HepG2 (cell line): ENCODE measurements around the gene FNDC8. TPM values are rescaled to one million over a fixed set of nuclear protein-coding genes. Genes with fewer than 3 reads are reported as not detected.

Experiments used
- AGO2 ChIP-seq: fragments of 200-400 bp; formaldehyde crosslinking; optimal IDR thresholded peaks from 2 replicates; pipeline ENCODE3; 2017; ENCODE audit warnings: mild to moderate bottlenecking, low read depth, low read length, moderate library complexity
- AHR ChIP-seq: IDR thresholded peaks from 2 replicates; pipeline ENCODE4 v1.6.1; 2018; ENCODE audit warnings: missing genetic modification reagents, missing compliant biosample characterization
- ATF7-NPFF ChIP-seq: sonication (generic); formaldehyde crosslinking; IDR thresholded peaks from 2 replicates; pipeline ENCODE4 v1.8.1; 2023; ENCODE audit warnings: mild to moderate bottlenecking, low read depth, missing genetic modification reagents, moderate library complexity
- CENPX ChIP-seq: sonication (generic); formaldehyde crosslinking; IDR thresholded peaks from 2 replicates; pipeline ENCODE4 v1.9.0; 2021; ENCODE audit warnings: mild to moderate bottlenecking, missing genetic modification reagents, moderate library complexity
- GLI4 ChIP-seq: sonication (generic); formaldehyde crosslinking; IDR thresholded peaks from 2 replicates; pipeline ENCODE4 v1.5.1; 2020; ENCODE audit warnings: missing genetic modification reagents, mild to moderate bottlenecking, moderate library complexity, borderline replicate concordance
- ISL2 ChIP-seq: sonication (generic); formaldehyde crosslinking; IDR thresholded peaks from 2 replicates; pipeline ENCODE4 v1.5.0; 2020; ENCODE audit warnings: missing genetic modification reagents
- KDM1A ChIP-seq: IDR thresholded peaks from 2 replicates; pipeline ENCODE4 v1.6.1; 2016; ENCODE audit warnings: missing compliant biosample characterization
- MAF1 ChIP-seq: sonication (generic); formaldehyde crosslinking; IDR thresholded peaks from 2 replicates; pipeline ENCODE4 v1.5.0; 2020; ENCODE audit warnings: missing genetic modification reagents, borderline replicate concordance
- PHF8 ChIP-seq: sonication (generic); formaldehyde crosslinking; IDR thresholded peaks from 2 replicates; pipeline ENCODE4 v1.5.0; 2020; ENCODE audit warnings: missing genetic modification reagents
- RFXAP ChIP-seq: sonication (generic); formaldehyde crosslinking; IDR thresholded peaks from 2 replicates; pipeline ENCODE4 v1.4.0; 2020; ENCODE audit warnings: missing genetic modification reagents, borderline replicate concordance
- SMC3 ChIP-seq: IDR thresholded peaks from 2 replicates; pipeline ENCODE4 v1.6.1; 2011; ENCODE audit warnings: low read length, improper control_type of control experiment
- SRY ChIP-seq: sonication (generic); formaldehyde crosslinking; IDR thresholded peaks from 2 replicates; pipeline ENCODE4 v1.8.0; 2022; ENCODE audit warnings: mild to moderate bottlenecking, missing genetic modification reagents
- STAT5B ChIP-seq: sonication (generic); formaldehyde crosslinking; IDR thresholded peaks from 2 replicates; pipeline ENCODE4 v1.4.0; 2020; ENCODE audit warnings: missing genetic modification reagents
- TCF12 ChIP-seq, 2 experiments: fragments of 450-650 bp in 1 of 2; sonication (generic) in 1 of 2; formaldehyde crosslinking in 1 of 2; IDR thresholded peaks; 2 replicates each; pipeline versions ENCODE4 v1.6.1 to v1.8.0; 2017 to 2022; ENCODE audit warnings: antibody characterized with exemption in 1 of 2, mild to moderate bottlenecking in 1 of 2, missing genetic modification reagents in 1 of 2, moderate library complexity in 1 of 2
- ZNF260 ChIP-seq: sonication (generic); formaldehyde crosslinking; IDR thresholded peaks from 2 replicates; pipeline ENCODE4 v1.4.0; 2020; ENCODE audit warnings: missing genetic modification reagents, low read depth, mild to moderate bottlenecking, borderline replicate concordance
- ZNF296 ChIP-seq: sonication (generic); formaldehyde crosslinking; conservative IDR thresholded peaks from 2 replicates; pipeline ENCODE4 v1.5.0; 2020; ENCODE audit warnings: mild to moderate bottlenecking, missing genetic modification reagents
- ZNF383 ChIP-seq: sonication (generic); formaldehyde crosslinking; IDR thresholded peaks from 2 replicates; pipeline ENCODE4 v1.4.0; 2020; ENCODE audit warnings: missing genetic modification reagents, mild to moderate bottlenecking, borderline replicate concordance
- polyA plus RNA-seq, 8 experiments: library from polyadenylated mRNA; depleted of rRNA in 3 of 8; stranded (reverse) in 7 of 8; unstranded in 1 of 8; fragments of >200 nt; fragmentation: Illumina TruSeq in 4 of 8; extraction: Trizol in 4 of 8; gene quantifications; 2 replicates each; pipeline versions ENCODE4 v1.2.1 to v1.2.3, GENCODE V29; 2011 to 2016; ENCODE audit warnings: low read depth in 4 of 8, missing spikeins in 1 of 8, mixed read lengths in 1 of 8; ENCODE audit not compliant: insufficient read depth in 1 of 8
- total RNA-seq, 5 experiments: library from RNA; depleted of rRNA; stranded (reverse); fragments of >200 nt; fragmentation: Illumina TruSeq; extraction: Trizol; gene quantifications; 2 replicates each; pipeline ENCODE4 v1.2.3, GENCODE V29; 2016; ENCODE audit warnings: low read depth in 1 of 5
- TF ChIP-seq, protein P1 (sequence below): sonication (generic); formaldehyde crosslinking; IDR thresholded peaks from 2 replicates; pipeline ENCODE4 v1.4.0; 2020; ENCODE audit warnings: missing genetic modification reagents
- TF ChIP-seq, protein P2 (sequence below): fragments of 450-650 bp; IDR thresholded peaks from 2 replicates; pipeline ENCODE4 v1.6.1; 2017
- TF ChIP-seq, protein P3 (sequence below): sonication (generic); formaldehyde crosslinking; IDR thresholded peaks from 2 replicates; pipeline ENCODE4 v1.5.1; 2020; ENCODE audit warnings: missing genetic modification reagents, mild to moderate bottlenecking, borderline replicate concordance
- TF ChIP-seq, protein P4 (sequence below): sonication (generic); formaldehyde crosslinking; IDR thresholded peaks from 2 replicates; pipeline ENCODE4 v1.4.0; 2020; ENCODE audit warnings: missing genetic modification reagents, borderline replicate concordance

Gene FNDC8
- total and polyA plus RNA-seq, 2 of the 13 experiments (the other 11 are each of a cell fraction or from before 2014, with no cell fraction given): not detected

DNA sequence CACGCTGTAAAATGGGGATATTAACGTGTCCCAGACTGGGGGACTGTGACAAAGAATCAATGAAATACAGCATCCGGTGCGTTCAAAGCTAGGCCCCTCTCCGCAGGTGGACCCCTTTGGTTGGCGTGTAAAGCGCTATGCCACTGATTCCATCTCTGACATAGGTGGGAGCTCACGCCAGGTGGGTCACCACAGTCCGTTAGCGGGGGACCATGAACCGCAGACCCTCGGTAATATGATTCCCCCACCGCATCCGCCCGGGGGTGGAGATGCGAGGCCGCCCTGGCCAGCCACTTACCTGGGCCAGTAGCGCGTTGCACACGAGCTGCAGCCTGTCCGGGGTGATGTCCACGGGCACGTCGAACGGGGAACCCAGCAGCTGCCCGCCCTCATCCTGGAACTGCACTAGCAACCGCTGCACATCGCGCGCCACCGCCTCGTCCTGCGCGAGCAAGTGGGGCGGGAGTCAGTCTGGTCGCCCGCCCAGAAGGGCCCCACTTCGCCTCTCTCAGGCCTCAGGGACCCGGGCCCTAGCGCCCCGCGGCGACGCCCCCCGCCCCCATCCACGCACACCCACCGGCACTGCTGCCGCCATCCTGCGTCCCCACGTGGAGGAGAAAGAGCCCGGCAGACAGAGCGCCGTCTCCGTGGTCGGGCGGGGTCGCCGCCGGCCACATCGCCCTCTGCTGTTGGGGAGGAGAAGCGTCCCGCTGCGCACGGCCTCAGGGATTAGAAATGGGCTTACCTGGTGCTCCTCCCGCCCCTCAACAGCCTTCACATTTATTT, 20.5 kb downstream of the FNDC8 start, which contains the start of gene NLE1 (continued):
- TF ChIP-seq RFXAP (CRISPR knock-in tag) (no peak), PHF8 (CRISPR knock-in tag) (peak; percentile 93), MAF1 (CRISPR knock-in tag) (no peak), SMC3 (peak; percentile 6; the same call in 1 of the 2 replicates), ZNF260 (CRISPR knock-in tag) (no peak), GLI4 (no peak), STAT5B (CRISPR knock-in tag) (0 out of 2 replicates have a peak, but pooled peaks have one; percentile 68), AHR (CRISPR knock-in tag) (peak; percentile 89; the same call in 1 of the 2 replicates), ZNF383 (CRISPR knock-in tag) (0 out of 2 replicates have a peak, but pooled peaks have one; percentile 73), KDM1A (CRISPR knock-in tag) (no peak), AGO2 (peak; percentile 78), ISL2 (peak; percentile 23; the same call in 1 of the 2 replicates), SRY (CRISPR knock-in tag) (0 out of 2 replicates have a peak, but pooled peaks have one; percentile 67), TCF12 (IDR thresholded peaks at IDR 0.05) (no peak), TCF12 (CRISPR knock-in tag; IDR thresholded peaks at IDR 0.05) (peak; percentile 54; the same call in 1 of the 2 replicates), CENPX (no peak), ZNF296 (peak; percentile 46; the same call in 1 of the 2 replicates), ATF7-NPFF (CRISPR knock-in tag) (peak; percentile 91)
- TF ChIP-seq, protein P1, sequence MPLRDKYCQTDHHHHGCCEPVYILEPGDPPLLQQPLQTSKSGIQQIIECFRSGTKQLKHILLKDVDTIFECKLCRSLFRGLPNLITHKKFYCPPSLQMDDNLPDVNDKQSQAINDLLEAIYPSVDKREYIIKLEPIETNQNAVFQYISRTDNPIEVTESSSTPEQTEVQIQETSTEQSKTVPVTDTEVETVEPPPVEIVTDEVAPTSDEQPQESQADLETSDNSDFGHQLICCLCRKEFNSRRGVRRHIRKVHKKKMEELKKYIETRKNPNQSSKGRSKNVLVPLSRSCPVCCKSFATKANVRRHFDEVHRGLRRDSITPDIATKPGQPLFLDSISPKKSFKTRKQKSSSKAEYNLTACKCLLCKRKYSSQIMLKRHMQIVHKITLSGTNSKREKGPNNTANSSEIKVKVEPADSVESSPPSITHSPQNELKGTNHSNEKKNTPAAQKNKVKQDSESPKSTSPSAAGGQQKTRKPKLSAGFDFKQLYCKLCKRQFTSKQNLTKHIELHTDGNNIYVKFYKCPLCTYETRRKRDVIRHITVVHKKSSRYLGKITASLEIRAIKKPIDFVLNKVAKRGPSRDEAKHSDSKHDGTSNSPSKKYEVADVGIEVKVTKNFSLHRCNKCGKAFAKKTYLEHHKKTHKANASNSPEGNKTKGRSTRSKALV (CRISPR knock-in tag): no peak
- TF ChIP-seq, protein P2, sequence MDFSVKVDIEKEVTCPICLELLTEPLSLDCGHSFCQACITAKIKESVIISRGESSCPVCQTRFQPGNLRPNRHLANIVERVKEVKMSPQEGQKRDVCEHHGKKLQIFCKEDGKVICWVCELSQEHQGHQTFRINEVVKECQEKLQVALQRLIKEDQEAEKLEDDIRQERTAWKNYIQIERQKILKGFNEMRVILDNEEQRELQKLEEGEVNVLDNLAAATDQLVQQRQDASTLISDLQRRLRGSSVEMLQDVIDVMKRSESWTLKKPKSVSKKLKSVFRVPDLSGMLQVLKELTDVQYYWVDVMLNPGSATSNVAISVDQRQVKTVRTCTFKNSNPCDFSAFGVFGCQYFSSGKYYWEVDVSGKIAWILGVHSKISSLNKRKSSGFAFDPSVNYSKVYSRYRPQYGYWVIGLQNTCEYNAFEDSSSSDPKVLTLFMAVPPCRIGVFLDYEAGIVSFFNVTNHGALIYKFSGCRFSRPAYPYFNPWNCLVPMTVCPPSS: no peak
- TF ChIP-seq, protein P3, sequence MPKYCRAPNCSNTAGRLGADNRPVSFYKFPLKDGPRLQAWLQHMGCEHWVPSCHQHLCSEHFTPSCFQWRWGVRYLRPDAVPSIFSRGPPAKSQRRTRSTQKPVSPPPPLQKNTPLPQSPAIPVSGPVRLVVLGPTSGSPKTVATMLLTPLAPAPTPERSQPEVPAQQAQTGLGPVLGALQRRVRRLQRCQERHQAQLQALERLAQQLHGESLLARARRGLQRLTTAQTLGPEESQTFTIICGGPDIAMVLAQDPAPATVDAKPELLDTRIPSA (CRISPR knock-in tag): no peak
- TF ChIP-seq, protein P4, sequence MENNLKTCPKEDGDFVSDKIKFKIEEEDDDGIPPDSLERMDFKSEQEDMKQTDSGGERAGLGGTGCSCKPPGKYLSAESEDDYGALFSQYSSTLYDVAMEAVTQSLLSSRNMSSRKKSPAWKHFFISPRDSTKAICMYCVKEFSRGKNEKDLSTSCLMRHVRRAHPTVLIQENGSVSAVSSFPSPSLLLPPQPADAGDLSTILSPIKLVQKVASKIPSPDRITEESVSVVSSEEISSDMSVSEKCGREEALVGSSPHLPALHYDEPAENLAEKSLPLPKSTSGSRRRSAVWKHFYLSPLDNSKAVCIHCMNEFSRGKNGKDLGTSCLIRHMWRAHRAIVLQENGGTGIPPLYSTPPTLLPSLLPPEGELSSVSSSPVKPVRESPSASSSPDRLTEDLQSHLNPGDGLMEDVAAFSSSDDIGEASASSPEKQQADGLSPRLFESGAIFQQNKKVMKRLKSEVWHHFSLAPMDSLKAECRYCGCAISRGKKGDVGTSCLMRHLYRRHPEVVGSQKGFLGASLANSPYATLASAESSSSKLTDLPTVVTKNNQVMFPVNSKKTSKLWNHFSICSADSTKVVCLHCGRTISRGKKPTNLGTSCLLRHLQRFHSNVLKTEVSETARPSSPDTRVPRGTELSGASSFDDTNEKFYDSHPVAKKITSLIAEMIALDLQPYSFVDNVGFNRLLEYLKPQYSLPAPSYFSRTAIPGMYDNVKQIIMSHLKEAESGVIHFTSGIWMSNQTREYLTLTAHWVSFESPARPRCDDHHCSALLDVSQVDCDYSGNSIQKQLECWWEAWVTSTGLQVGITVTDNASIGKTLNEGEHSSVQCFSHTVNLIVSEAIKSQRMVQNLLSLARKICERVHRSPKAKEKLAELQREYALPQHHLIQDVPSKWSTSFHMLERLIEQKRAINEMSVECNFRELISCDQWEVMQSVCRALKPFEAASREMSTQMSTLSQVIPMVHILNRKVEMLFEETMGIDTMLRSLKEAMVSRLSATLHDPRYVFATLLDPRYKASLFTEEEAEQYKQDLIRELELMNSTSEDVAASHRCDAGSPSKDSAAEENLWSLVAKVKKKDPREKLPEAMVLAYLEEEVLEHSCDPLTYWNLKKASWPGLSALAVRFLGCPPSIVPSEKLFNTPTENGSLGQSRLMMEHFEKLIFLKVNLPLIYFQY (CRISPR knock-in tag): no peak
